NCI-H774 (cell line): ENCODE measurements around the gene OCSTAMP.

Source experiments
- DNase-seq: peaks from one replicate; lab custom pipeline; 2025; lab: John Stamatoyannopoulos, UW

OCSTAMP gene

DNA sequence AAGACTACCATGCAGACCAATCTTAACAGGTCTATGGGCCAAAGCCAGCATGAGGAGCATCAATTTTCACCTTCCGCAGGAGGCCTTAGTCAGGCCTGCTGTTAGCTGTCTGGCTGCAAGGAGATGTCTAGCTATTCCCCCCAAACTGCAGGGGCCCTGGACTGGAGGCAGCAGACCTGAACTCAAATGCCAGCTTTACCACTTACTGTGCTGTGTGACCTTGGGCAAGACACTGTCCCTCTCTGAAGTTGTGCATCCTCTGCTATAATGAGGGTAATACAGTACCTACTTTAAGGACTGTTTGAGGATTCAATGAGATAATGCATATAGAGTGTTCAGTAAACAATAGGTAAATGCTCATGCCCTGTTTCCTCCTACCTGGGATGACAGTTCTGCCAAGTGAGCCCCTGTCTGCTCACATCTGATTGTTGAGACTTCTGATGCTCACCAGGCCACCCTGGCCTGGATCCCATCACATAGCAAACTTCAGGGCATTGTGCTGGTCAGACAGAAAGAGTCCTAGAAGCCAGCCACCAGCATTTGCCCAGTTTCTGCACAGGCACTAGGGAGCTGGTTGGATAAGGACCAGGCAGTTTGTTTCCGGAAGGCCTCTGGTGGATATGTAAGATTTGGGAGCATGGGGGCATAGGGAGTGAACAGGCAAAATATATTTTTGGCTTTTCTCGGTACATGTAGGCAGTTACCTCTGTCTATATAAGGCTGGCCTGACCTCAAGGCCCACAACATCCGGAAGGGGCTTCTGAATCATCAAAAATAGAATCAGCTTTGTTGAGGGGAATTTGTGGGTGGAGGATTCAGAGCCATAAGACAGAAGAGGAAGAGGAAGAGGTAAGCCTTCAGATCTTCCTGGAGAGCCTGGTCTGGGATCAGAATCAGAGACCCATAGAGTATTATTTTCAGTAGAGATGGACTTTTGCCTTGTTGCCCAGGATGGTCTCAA lies 2.3 kb upstream of the OCSTAMP start:
- no peak for DNase-seq

DNA sequence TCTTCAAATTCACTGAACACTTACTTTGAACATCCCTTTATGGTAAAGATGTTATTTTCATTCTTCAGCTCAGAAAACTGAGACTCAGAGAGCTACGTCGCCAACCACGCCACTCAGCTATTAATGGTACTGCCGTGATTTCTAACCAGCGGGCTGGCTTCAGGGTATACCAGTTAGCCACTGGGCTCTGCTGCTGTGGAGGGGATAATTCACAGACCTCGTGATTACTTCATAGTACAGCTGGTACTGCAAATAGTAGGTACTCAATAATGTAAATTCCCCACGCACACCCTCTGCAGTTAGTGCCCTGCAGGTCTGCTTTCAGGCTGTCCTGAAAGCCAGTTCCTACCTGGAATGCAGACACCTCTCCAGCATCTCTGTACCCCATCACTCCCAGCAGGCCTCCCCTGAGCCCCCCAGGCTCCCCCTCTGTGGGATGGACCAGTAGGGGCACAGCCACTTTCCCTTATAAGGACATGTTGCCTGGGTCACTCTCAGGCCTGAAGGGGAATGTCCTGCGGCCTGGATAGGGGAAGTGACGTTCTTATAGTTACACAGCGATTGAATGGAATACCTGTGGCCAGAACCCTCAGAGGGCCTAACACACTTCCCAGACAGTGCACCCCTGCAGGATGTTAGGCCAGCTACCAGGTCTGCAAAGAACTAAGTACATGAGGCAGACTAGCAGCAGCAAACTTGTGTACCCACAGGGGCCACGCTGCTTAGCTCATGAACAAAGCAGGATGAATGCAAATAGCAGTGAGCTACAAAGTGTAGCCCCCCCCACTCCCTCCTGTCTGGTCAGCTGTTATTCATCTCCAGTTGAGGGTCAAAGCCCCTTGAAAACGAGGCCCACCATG lies 1.3 kb upstream of the OCSTAMP start:
- DNase-seq, result no peak

DNA sequence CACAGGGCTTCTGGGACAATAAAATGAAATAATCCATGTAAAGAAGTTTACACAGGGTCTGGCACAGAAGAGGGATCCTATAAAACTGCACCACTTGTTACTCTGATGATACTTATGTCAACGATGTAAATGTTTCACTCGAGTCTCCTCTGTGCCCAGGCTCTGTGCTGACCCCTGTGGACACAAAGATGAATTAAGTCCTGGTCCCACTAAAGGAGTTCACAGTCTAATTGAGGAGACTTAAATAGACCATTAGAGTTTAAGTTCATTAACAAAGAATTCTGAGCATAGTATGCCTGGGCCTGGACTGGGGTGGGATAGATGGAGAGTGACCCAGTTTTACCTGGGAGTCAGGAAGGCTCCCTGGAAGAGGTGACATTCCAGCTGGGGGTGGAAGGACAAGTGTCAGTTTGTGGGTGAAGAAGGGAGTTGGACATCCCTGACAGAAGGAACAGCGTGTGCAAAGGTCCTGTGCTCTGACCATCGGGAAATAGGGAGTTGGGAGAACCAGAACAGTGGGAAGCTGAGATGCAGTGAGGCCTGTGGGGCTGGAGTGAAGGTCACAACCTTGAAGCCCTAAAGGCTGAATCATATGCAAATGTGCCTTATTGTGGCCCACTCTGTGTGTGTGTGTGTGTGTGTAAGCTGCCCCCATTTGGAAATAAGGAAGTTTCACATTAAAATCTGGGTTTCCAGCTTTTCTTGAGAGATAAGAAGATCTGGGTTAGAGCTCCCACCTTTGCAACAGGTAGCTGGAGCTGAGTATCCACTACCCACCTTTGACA lies 1.1 kb downstream of the OCSTAMP start:
- DNase-seq, result no peak

DNA sequence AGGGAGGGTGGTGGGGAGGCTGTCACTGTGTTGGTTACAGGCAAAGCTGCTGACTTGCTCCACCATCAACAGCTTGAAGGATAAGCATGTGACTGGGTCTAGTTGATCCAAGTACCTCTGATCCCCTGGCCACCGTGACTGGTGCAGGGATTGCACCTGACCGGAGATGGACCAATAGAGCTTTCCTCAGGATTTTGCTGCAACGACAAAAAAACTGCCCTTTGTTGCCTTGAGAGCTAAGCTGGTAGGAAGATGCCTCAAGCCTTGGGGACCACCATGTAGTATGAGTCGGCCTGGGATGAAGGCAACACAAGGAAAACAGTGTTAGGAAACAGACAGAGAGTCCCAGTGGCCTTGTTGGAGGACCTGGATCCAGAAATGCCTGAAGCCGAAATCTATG lies 1.8 kb downstream of the OCSTAMP start:
- no peak for DNase-seq

DNA sequence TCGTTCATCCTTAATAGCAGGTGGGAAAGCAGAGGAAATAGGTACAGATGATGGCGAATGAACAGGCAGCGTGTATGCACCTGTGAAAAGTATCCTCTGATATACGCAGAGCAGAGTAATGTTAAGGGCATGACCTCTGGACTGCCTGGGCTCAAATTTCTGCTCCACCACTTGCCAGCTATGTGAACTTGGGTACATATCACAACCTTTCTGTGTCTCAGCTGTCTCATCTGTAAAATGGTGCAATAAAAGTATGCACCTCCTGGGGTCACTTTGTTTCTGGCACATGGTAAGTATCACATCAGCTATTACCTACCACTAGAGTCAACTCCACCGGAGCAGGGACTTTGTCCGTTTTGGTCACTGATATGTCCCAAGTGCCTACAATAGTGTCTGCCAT lies 2.5 kb downstream of the OCSTAMP start:
- DNase-seq, result no peak

- DNase-seq, result no peak
These were observed 3.5 kb downstream of the OCSTAMP start for GRCh38 chr20:46546936-46547335.

GRCh38 chr20:46546298-46546697 lies 4.2 kb downstream of the OCSTAMP start:
- DNase-seq, result no peak

DNA sequence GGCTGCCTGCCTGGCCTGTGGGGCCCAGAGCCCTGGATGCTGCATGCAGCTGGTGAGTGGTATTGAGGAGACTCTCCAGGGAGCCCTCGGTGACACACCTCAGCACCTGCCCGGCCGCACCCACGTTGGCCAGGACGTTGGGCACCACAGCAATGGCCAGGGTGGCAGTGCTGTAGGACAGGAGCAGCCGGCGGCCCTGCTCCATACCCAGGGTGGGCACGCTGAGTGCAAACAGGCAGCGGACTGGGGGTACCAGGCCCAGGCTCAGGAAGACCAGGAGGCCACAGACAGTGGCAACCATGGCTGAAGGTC lies 4.7 kb downstream of the OCSTAMP start:
- no peak for DNase-seq

DNA sequence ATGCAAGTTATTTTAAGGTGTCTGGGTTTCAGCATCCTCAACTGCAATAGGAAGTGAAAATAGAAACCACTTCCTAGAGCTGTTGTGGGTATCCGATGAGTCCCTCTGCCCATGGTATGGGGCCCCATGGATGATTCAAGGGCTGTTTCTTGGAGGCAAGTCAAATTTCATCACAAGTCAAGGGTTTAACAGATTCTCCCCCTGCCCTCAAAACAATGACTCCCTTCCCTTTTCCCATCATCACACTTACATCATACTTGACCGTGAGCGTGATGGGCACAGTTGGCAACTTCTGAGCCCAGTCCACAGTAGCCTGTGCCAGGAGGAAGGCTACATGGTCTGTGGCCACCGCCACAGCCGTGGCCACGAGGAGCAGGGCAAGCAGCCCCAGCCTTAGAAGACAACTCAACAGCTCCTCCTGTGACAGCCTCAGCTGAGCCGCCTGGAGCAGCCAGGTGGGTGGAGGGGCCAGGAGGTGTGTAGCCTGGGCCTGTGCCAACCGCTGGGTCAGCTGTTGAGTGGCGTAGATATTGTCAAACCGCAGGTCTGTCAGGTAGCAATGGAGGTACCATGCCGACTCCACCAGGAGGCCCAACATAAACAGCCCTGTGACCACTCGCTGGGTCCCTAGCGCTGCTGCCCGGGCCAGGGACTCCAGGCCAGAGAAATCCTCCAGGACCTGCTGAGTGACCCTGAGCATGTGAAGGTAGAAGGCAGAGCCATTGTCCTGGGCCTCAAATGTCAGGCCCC lies 5.2 kb downstream of the OCSTAMP start:
- no peak for DNase-seq

GRCh38 chr20:46544576-46544975 lies 5.9 kb downstream of the OCSTAMP start:
- no peak for DNase-seq

- DNase-seq, result no peak
These were observed 6.5 kb downstream of the OCSTAMP start for GRCh38 chr20:46543959-46544358.

- no peak for DNase-seq
These were observed 7.4 kb downstream of the OCSTAMP start for GRCh38 chr20:46543033-46543432.

- no peak for DNase-seq
These were observed 9.1 kb downstream of the OCSTAMP start for GRCh38 chr20:46541229-46541935.

DNA sequence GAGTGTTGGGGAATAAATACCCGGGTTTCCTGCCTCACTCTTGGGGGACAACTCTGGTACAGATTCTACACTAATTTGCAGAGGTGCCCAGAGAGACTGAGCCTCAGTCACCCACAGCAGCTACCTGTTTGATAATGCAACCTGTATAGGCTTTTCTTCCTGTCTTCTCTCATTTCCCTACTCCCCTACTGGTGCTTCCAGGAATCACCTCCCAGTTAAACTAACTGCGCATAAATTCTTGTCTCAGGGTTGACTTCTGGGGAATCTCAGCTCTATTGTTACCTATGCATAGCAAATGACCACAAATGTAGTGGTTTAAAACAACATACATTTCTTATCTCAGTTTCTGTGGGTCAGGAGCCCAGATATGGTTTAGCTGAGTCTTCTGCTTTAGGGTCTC lies 11.3 kb downstream of the OCSTAMP start:
- DNase-seq, result no peak

GRCh38 chr20:46530640-46531039 lies 19.8 kb downstream of the OCSTAMP start:
- DNase-seq, result no peak

- no peak for DNase-seq
These were observed 26.6 kb downstream of the OCSTAMP start for GRCh38 chr20:46523696-46524328.

DNA sequence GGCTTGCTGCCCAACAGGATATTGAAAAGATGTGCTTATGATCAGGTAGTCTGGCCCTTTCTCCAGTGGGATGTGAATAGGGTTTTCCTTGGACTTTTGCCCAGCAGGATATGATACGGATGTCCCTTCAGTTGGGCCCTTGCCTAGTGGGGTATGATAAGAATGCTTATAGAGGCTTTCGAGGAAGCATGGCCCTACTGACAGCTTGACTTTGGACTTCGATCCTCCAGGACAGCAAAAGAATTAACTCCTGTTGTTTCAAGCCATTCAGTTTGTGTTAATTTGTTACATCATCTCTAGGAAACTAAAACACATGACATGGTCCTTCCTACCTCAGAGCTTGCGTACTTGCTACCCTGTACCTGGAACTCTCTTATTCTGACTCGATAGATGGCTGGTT lies 27.3 kb downstream of the OCSTAMP start:
- DNase-seq, result no peak

- peak; percentile 47 for DNase-seq
These were observed 29.4 kb downstream of the OCSTAMP start for GRCh38 chr20:46520976-46521579.

GRCh38 chr20:46520540-46520939 lies 29.9 kb downstream of the OCSTAMP start:
- no peak for DNase-seq

GRCh38 chr20:46519471-46520068 lies 30.9 kb downstream of the OCSTAMP start:
- no peak for DNase-seq
